ENCODE measurements around the gene GPX3.
A peak's percentile ranks its signal among the peaks of the same experiment; 100 is the strongest.

The GPX3 gene

DNA sequence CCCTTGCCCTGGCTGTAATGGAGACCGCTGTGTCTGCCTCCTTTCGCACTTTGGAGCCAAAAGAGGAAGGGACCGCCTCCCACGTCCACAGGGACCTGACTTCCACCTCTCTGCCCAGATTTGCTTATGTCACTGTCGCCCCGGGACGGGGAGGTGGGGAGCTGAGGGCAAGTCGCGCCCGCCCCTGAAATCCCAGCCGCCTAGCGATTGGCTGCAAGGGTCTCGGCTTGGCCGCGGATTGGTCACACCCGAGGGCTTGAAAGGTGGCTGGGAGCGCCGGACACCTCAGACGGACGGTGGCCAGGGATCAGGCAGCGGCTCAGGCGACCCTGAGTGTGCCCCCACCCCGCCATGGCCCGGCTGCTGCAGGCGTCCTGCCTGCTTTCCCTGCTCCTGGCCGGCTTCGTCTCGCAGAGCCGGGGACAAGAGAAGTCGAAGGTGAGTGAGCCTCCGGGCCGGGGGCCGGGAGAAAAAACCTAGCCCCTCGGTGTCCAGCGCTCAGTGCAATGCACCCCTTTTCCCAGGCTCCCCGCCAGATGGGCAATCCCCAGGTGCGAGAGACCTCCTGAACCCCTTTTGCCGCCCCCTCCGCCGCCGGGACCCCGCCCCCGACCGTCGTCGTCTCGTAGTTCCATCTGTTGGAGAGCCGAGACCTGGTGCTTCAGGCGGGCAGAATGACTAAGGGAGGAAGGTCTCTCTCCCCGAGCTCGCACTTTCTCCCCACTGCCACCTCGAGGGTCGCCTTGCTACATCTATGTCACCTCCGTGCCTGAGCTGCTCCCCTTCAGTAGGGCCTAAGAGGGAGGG lies at the start of gene GPX3:
GPX3 (plus strand) TSS at position 288 of the 807 bp plus-strand sequence; CDS start at position 352, 64 bp downstream.
- in situ Hi-C loops (cut with MboI; ENCODE audit: low pct_unique_long_range_greater_than_20kb, low sequenced_read_pairs, unreplicated experiment) = no loop called here
- TF ChIP-seq, protein P1, sequence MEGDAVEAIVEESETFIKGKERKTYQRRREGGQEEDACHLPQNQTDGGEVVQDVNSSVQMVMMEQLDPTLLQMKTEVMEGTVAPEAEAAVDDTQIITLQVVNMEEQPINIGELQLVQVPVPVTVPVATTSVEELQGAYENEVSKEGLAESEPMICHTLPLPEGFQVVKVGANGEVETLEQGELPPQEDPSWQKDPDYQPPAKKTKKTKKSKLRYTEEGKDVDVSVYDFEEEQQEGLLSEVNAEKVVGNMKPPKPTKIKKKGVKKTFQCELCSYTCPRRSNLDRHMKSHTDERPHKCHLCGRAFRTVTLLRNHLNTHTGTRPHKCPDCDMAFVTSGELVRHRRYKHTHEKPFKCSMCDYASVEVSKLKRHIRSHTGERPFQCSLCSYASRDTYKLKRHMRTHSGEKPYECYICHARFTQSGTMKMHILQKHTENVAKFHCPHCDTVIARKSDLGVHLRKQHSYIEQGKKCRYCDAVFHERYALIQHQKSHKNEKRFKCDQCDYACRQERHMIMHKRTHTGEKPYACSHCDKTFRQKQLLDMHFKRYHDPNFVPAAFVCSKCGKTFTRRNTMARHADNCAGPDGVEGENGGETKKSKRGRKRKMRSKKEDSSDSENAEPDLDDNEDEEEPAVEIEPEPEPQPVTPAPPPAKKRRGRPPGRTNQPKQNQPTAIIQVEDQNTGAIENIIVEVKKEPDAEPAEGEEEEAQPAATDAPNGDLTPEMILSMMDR (IDR thresholded peaks at IDR 0.05; ENCODE audit: extremely low read depth, insufficient read depth, missing control alignments) = no peak
- DNase-seq (ENCODE audit: low spot score) = peak; percentile 71

GRCh38 chr5:150978590-150978989 lies 41.8 kb upstream of the GPX3 start:
- no peak for DNase-seq (ENCODE audit: low spot score)
- in situ Hi-C loops (cut with MboI; ENCODE audit: low pct_unique_long_range_greater_than_20kb, low sequenced_read_pairs, unreplicated experiment) = no loop called here
- TF ChIP-seq, protein P1 (IDR thresholded peaks at IDR 0.05; ENCODE audit: extremely low read depth, insufficient read depth, missing control alignments) = no peak

- DNase-seq (ENCODE audit: low spot score) = no peak
- TF ChIP-seq, protein P1 (IDR thresholded peaks at IDR 0.05; ENCODE audit: extremely low read depth, insufficient read depth, missing control alignments) = no peak
- in situ Hi-C loops (cut with MboI; ENCODE audit: low pct_unique_long_range_greater_than_20kb, low sequenced_read_pairs, unreplicated experiment) = no loop called here
Measured at GRCh38 chr5:150987746-150988145, 32.6 kb upstream of the GPX3 start.

GRCh38 chr5:150989695-150990094 lies 30.7 kb upstream of the GPX3 start:
- no peak for DNase-seq (ENCODE audit: low spot score)
- TF ChIP-seq, protein P1 (IDR thresholded peaks at IDR 0.05; ENCODE audit: extremely low read depth, insufficient read depth, missing control alignments) = peak; percentile 22
- in situ Hi-C loops (cut with MboI; ENCODE audit: low pct_unique_long_range_greater_than_20kb, low sequenced_read_pairs, unreplicated experiment) = no loop called here

DNA sequence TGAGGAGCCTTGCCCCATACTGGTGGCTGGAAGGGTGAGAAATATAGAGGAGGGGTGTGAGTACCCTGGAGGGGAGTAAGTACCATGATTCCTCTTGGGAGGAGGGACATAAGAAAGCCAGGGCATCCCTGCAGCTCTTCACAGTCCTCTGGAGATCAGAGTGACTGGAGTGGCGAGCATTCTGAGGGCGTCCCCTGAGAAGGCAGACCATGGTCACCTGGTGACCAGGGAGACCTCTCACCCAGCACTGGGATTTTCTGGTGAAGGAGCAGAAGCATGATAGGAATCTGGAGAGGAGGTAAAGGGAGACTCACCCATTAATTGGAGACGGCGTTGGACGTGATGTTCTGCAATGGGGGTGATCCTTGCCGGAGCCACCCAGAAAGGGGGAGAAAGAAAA lies 27.7 kb upstream of the GPX3 start:
- TF ChIP-seq, protein P1 (IDR thresholded peaks at IDR 0.05; ENCODE audit: extremely low read depth, insufficient read depth, missing control alignments) = no peak
- in situ Hi-C loops (cut with MboI; ENCODE audit: low pct_unique_long_range_greater_than_20kb, low sequenced_read_pairs, unreplicated experiment) = no loop called here
- no peak for DNase-seq (ENCODE audit: low spot score)

DNA sequence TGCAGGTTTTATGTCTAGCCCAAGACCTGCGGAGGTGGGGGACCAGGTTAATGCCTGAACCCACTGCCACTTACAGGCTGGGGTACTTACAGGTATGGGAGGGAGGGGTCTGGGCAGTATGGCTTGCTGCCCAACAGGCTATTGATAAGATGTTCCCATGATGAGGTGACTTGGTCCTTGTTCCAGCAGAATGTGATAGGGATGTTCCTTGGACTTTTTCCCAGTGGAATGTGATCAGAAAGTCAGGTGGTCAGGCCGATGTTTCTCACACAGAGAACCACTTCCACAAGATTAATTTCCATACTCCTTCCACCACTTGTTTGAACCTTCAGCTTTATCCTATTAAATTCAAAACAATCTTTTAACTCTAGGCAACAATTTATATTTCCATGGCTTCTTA lies 27.0 kb upstream of the GPX3 start:
- DNase-seq (ENCODE audit: low spot score) = no peak
- TF ChIP-seq, protein P1 (IDR thresholded peaks at IDR 0.05; ENCODE audit: extremely low read depth, insufficient read depth, missing control alignments) = no peak
- in situ Hi-C loops (cut with MboI; ENCODE audit: low pct_unique_long_range_greater_than_20kb, low sequenced_read_pairs, unreplicated experiment) = no loop called here
